Right lobe of liver (tissue), 6 donors: ENCODE data around the gene ATL2. TPM values are rescaled to one million over a fixed set of nuclear protein-coding genes. Genes with fewer than 3 reads are reported as not detected.

Experiments used
- ATAC-seq, 4 donors: fragments of 200-7000 bp; cut with Tn5 transposase; one replicate each; pipeline ENCODE4 v1.9.1; 2020; ENCODE audit warnings: mild to moderate bottlenecking in 4 of 4, moderate library complexity in 4 of 4
- DNase-seq, 3 donors: peaks; one replicate each; pipeline ENCODE4 v3.0.0-alpha.2; 2020
- H3K27ac ChIP-seq, 3 donors: fragments of 200-600 bp; one replicate each; pipeline ENCODE4 v1.8.0; 2022
- H3K27me3 ChIP-seq, 2 donors: fragments of 200-600 bp; one replicate each; pipeline ENCODE4 v1.8.0; 2022
- H3K36me3 ChIP-seq, 4 donors: fragments of 200-600 bp; sonication (generic) in 1 of 4; one replicate each; pipeline versions ENCODE4 v1.5.1 to v1.8.0; 2017 to 2022; ENCODE audit warnings: control low read depth in 1 of 4
- H3K4me1 ChIP-seq, 4 donors: fragments of 200-600 bp; sonication (generic) in 1 of 4; one replicate each; pipeline versions ENCODE4 v1.5.1 to v1.8.0; 2017 to 2022; ENCODE audit warnings: control low read depth in 1 of 4
- H3K4me3 ChIP-seq, 3 donors: fragments of 200-600 bp; one replicate each; pipeline ENCODE4 v1.8.0; 2022
- H3K9me3 ChIP-seq, 4 donors: fragments of 200-600 bp; sonication (generic) in 1 of 4; one replicate each; pipeline versions ENCODE4 v1.5.1 to v1.8.0; 2017 to 2022; ENCODE audit warnings: control low read depth in 1 of 4
- CTCF ChIP-seq, 4 donors: fragments of 200-600 bp in 3 of 4; fragments of 450-650 bp in 1 of 4; IDR thresholded peaks; one replicate each; pipeline versions ENCODE4 v1.5.1 to v1.8.0; 2016 to 2022; ENCODE audit warnings: antibody characterized with exemption in 4 of 4, mild to moderate bottlenecking in 2 of 4
- POLR2A ChIP-seq: fragments of 450-650 bp; IDR thresholded peaks from one replicate; pipeline ENCODE4 v1.6.1; 2017; ENCODE audit warnings: antibody characterized with exemption, mild to moderate bottlenecking
- WGBS: methylation state at CpG from one replicate; pipeline ENCODE4 v1.1.6; 2018; ENCODE audit warnings: low coverage, low lambda C conversion rate; ENCODE audit not compliant: insufficient coverage; ENCODE audit errors: missing lambda C conversion rate; 5-methylcytosine and 5-hydroxymethylcytosine counted together
- intact Hi-C, 2 donors: fragments of 100-400 bp; cut with DNase I; formaldehyde crosslinking; loops; one replicate each; pipeline versions ENCODE4 v1.11.2 to v1.14.1; 2022
- total RNA-seq, 6 experiments: library from RNA; depleted of rRNA in 2 of 6; stranded (reverse); fragments of >200 nt in 2 of 6; fragmentation: NEBNext Ultra II Directional in 3 of 6; extraction: Animal tissue kit (Norgen Biotek cat#: 25700) in 3 of 6; gene quantifications; one replicate each; pipeline versions ENCODE4 v1.1.0 to v1.2.4, GENCODE V29; 2016 to 2023
- donor health status: DM: no; HTN: yes; CAD: no.
- donor health status: DM: no; HTN: no; CAD: no.
- donor health status: DM: no; HTN: no; CAD: no.
- donor health status: DM: no; HTN: yes; CAD: no.
- donor health status: DM: no; HTN: yes; CAD: no.

ATL2 gene
- total RNA-seq, 6 experiments from 2014 or later, result 39.1 to 57.5 (median 46.3) TPM

GRCh38 chr2:38376346-38377049 lies 575 bp downstream of the ATL2 start:
- peak overlapping the region; percentile 90 to 95 (median 94) for H3K4me3 ChIP-seq
- whole genome bisulfite sequencing, result 0% methylated on average over 8 of the region's 80 CpGs
- TF ChIP-seq POLR2A, result no peak
- TF ChIP-seq CTCF (IDR thresholded peaks at IDR 0.05), result peak; percentile 33 to 71 (median 51)
- H3K27me3 ChIP-seq, result no peaks in the 10 kb centered on the region
- H3K27ac ChIP-seq, result peak overlapping the region; percentile 99
- H3K36me3 ChIP-seq, result no peaks in the 10 kb centered on the region
- intact Hi-C loops, result no loop called here
- ATAC-seq (peak; percentile 70 to 80 (median 74)), DNase-seq (peak; percentile 78 to 81 (median 79))
- no peaks in the 10 kb centered on the region for H3K9me3 ChIP-seq
- peaks cover 0 to 24% (median 11%) of the 10 kb centered on the region in 4 donors for H3K4me1 ChIP-seq

GRCh38 chr2:38375696-38376345 lies 1.3 kb downstream of the ATL2 start:
- TF ChIP-seq CTCF (IDR thresholded peaks at IDR 0.05) (no peak), POLR2A (no peak)
- DNase-seq (peak in 2 of 3 donors; percentile 57 to 68), ATAC-seq (peak in 1 of 4 donors; percentile 8)
- Histone ChIP-seq H3K27ac (peak overlapping the region; percentile 99), H3K4me1 (peaks cover 0 to 24% (median 11%) of the 10 kb centered on the region in 4 donors), H3K9me3 (no peaks in the 10 kb centered on the region), H3K36me3 (no peaks in the 10 kb centered on the region), H3K4me3 (peak overlapping the region; percentile 90 to 95 (median 94)), H3K27me3 (no peaks in the 10 kb centered on the region)
- 9% methylated on average over 19 of the region's 19 CpGs for WGBS
- intact Hi-C loops, result no loop called here

GRCh38 chr2:38374984-38375383 lies 2.1 kb downstream of the ATL2 start:
- ATAC-seq, result no peak
- TF ChIP-seq POLR2A (no peak), CTCF (IDR thresholded peaks at IDR 0.05) (no peak)
- no peaks in the 10 kb centered on the region for H3K36me3 ChIP-seq
- intact Hi-C loops, result no loop called here
- H3K27ac ChIP-seq, result no peak overlapping the region
- 32% methylated on average over 2 of the region's 2 CpGs for WGBS
- H3K27me3 ChIP-seq, result no peaks in the 10 kb centered on the region
- no peaks in the 10 kb centered on the region for H3K9me3 ChIP-seq
- H3K4me1 ChIP-seq, result peaks cover 0 to 24% (median 11%) of the 10 kb centered on the region in 4 donors
- peak overlapping the region; percentile 90 to 95 (median 94) for H3K4me3 ChIP-seq
- no peak for DNase-seq

GRCh38 chr2:38371235-38371634 lies 5.8 kb downstream of the ATL2 start:
- WGBS, result 74% methylated on average over 4 of the region's 5 CpGs
- Histone ChIP-seq H3K27me3 (no peaks in the 10 kb centered on the region), H3K4me3 (no peak overlapping the region), H3K9me3 (no peaks in the 10 kb centered on the region), H3K27ac (no peak overlapping the region), H3K36me3 (no peaks in the 10 kb centered on the region), H3K4me1 (peaks cover 0 to 31% (median 15%) of the 10 kb centered on the region in 4 donors)
- DNase-seq (no peak), ATAC-seq (no peak)
- TF ChIP-seq POLR2A (no peak), CTCF (IDR thresholded peaks at IDR 0.05) (no peak)
- intact Hi-C loops, result no loop called here
